Vagina (tissue), 2 donors: ENCODE measurements around the gene TTC7B. TPM values are rescaled to one million over a fixed set of nuclear protein-coding genes. Genes with fewer than 3 reads are reported as not detected.

Experiments
- DNase-seq, 2 donors: peaks; one replicate each; pipeline ENCODE4 v3.0.0-alpha.2; 2017; ENCODE audit errors: extremely low spot score in 2 of 2
- H3K27ac ChIP-seq: fragments of 200-600 bp; sonication (generic); one replicate; pipeline ENCODE4 v1.5.1; 2019
- H3K27me3 ChIP-seq: fragments of 200-600 bp; sonication (generic); one replicate; pipeline ENCODE4 v1.5.1; 2019
- H3K36me3 ChIP-seq, 2 donors: fragments of 200-600 bp; sonication (generic); one replicate each; pipeline ENCODE4 v1.5.1; 2017 to 2019
- H3K4me1 ChIP-seq: fragments of 200-600 bp; sonication (generic); one replicate; pipeline ENCODE4 v1.5.1; 2019
- H3K4me3 ChIP-seq, 2 donors: fragments of 200-600 bp; sonication (generic); 1 replicate in 1 of 2; 2 replicates in 1 of 2; pipeline ENCODE4 v1.5.1; 2016 to 2019
- H3K9me3 ChIP-seq: fragments of 200-600 bp; sonication (generic); one replicate; pipeline ENCODE4 v1.5.1; 2019
- POLR2A ChIP-seq, 2 donors: fragments of 450-650 bp; IDR thresholded peaks; one replicate each; pipeline ENCODE4 v1.6.1; 2017; ENCODE audit warnings: antibody characterized with exemption in 2 of 2, mild to moderate bottlenecking in 2 of 2, moderate library complexity in 2 of 2
- POLR2AphosphoS5 ChIP-seq, 2 donors: sonication (generic); formaldehyde crosslinking; IDR thresholded peaks; one replicate each; pipeline ENCODE4 v1.9.0; 2017; ENCODE audit warnings: antibody characterized with exemption in 2 of 2, mild to moderate bottlenecking in 2 of 2, low read depth in 1 of 2; ENCODE audit not compliant: insufficient read depth in 1 of 2
- intact Hi-C: fragments of 100-400 bp; cut with DNase I; formaldehyde crosslinking; loops from one replicate; pipeline ENCODE4 v1.15.1; 2023
- total RNA-seq: library from RNA; depleted of rRNA; stranded (reverse); fragments of >200 nt; gene quantifications from one replicate; pipeline ENCODE4 v1.2.3, GENCODE V29; 2016
- TF ChIP-seq, protein P1 (sequence below), 3 experiments: fragments of 450-650 bp in 2 of 3; fragments of 200-600 bp in 1 of 3; sonication (generic) in 1 of 3; IDR thresholded peaks; one replicate each; pipeline ENCODE4 v1.5.1; 2017 to 2019; ENCODE audit warnings: antibody characterized with exemption in 3 of 3, mild to moderate bottlenecking in 2 of 3, moderate library complexity in 2 of 3

TTC7B gene
- total RNA-seq, 1 donor from 2014 or later: 56.0 TPM

DNA sequence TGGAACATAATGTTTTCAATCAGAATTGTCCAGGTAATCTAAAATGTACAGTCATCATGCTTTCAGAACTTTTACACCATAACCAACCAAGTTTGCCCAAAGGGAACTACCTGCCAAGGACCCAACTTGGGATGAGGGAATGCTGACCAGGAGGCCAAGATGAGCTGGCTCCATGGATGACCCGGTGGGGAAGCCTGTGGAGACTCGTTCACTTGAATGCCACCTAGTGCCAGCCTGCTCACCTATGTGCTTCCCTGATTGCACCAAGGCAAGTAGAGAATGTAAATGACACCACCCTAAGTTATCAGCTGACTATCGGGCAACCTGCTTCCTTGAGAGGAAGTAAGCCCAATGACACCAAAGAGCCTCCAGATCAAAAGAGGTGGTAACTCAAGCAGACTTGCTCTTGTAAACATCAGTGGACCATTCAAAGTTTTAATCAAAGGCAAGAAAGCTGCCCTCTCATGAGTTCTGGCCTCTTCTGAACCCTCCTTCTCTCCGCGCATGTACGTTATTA, 137.3 kb downstream of the TTC7B start:
- Histone ChIP-seq H3K4me1 (peaks cover 50% of the 10 kb centered on the region), H3K27ac (no peak overlapping the region), H3K4me3 (no peak overlapping the region), H3K27me3 (no peaks in the 10 kb centered on the region), H3K9me3 (no peaks in the 10 kb centered on the region), H3K36me3 (peaks cover 0 to 8% of the 10 kb centered on the region in 2 donors)
- TF ChIP-seq POLR2AphosphoS5 (IDR thresholded peaks at IDR 0.05; ENCODE audit: insufficient read depth in 1 of 2, low read depth in 1 of 2) (no peak), POLR2A (IDR thresholded peaks at IDR 0.05) (no peak)
- TF ChIP-seq, protein P1, sequence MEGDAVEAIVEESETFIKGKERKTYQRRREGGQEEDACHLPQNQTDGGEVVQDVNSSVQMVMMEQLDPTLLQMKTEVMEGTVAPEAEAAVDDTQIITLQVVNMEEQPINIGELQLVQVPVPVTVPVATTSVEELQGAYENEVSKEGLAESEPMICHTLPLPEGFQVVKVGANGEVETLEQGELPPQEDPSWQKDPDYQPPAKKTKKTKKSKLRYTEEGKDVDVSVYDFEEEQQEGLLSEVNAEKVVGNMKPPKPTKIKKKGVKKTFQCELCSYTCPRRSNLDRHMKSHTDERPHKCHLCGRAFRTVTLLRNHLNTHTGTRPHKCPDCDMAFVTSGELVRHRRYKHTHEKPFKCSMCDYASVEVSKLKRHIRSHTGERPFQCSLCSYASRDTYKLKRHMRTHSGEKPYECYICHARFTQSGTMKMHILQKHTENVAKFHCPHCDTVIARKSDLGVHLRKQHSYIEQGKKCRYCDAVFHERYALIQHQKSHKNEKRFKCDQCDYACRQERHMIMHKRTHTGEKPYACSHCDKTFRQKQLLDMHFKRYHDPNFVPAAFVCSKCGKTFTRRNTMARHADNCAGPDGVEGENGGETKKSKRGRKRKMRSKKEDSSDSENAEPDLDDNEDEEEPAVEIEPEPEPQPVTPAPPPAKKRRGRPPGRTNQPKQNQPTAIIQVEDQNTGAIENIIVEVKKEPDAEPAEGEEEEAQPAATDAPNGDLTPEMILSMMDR (IDR thresholded peaks at IDR 0.05): no peak
- no peak for DNase-seq
- intact Hi-C loops: no loop called here

DNA sequence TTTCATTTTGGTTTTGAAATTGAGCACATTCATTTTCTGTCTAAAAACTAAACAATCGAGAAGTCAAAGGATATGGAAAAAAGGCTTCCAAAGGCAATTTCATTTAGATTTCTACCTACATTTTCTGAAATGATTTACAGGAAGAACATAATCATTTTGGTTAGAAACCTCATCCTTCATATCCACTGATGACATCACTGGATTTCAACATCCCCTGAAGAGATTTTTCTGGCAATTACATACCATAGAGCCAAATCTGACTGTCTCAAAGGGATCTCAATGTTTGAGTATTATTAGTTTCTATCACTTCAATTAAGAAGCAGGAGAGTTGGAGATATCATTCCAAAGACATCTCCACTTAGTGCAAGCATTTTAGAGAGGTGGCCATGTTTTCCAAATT, 137.8 kb downstream of the TTC7B start:
- H3K4me1 ChIP-seq: peaks cover 50% of the 10 kb centered on the region
- H3K27me3 ChIP-seq: no peaks in the 10 kb centered on the region
- TF ChIP-seq, protein P1 (IDR thresholded peaks at IDR 0.05): no peak
- TF ChIP-seq POLR2A (IDR thresholded peaks at IDR 0.05): no peak
- TF ChIP-seq POLR2AphosphoS5 (IDR thresholded peaks at IDR 0.05; ENCODE audit: insufficient read depth in 1 of 2, low read depth in 1 of 2): no peak
- intact Hi-C loops: no loop called here
- peaks cover 0 to 8% of the 10 kb centered on the region in 2 donors for H3K36me3 ChIP-seq
- H3K4me3 ChIP-seq: no peak overlapping the region
- no peak for DNase-seq
- H3K9me3 ChIP-seq: no peaks in the 10 kb centered on the region
- H3K27ac ChIP-seq: no peak overlapping the region

DNA sequence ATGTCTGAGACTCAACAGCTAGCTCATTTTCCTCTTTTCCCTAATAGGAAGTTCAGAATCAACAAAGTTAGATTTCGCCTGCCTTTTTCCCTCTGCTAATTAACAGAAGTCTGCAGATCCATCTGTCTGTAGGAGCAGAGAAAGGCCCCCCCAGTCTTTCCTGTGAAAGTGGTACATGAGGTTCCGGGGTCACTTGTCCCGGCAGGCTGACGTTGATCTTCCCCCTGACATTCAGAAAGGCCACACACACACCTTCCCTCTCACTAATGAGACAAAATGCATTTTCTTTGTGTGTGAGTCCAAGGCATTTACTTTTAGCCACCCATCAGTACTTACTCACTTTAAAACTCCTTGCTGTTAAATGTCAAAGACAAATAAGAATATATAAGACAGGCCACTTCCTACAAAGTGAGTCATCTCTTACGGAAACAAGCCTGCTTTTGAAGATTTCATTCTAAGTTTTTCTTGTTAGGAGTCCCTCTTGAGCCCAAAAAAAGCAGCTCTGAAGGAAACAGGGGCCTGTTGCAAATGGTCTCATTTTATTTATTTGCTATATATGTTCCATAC, 138.7 kb downstream of the TTC7B start:
- TF ChIP-seq POLR2A (IDR thresholded peaks at IDR 0.05) (no peak), POLR2AphosphoS5 (IDR thresholded peaks at IDR 0.05; ENCODE audit: insufficient read depth in 1 of 2, low read depth in 1 of 2) (peak in 1 of 2 donors; percentile 40)
- TF ChIP-seq, protein P1 (IDR thresholded peaks at IDR 0.05): no peak
- no peak overlapping the region for H3K4me3 ChIP-seq
- no peaks in the 10 kb centered on the region for H3K27me3 ChIP-seq
- H3K9me3 ChIP-seq: no peaks in the 10 kb centered on the region
- H3K36me3 ChIP-seq: peaks cover 0 to 8% of the 10 kb centered on the region in 2 donors
- intact Hi-C loops: no loop called here
- no peak overlapping the region for H3K27ac ChIP-seq
- H3K4me1 ChIP-seq: peaks cover 47% of the 10 kb centered on the region
- DNase-seq: no peak

DNA sequence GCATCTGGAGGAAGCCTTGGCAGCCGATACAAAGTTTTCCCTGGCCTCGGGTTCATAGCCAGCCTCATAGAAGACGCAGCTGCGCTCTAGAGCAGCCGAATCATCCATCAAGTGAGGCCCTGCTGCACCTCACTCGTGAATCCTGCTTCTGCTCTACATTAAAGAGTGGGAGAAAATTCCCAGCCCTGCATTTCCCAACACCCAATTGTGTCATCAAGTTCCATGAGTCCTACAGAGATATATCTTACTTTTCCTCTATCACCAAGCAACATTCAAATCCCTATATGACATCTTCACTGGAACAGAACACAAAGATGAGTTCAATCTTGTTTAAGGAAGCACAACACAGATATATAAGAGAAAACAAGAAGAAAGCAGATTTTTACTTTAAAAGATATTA, 139.3 kb downstream of the TTC7B start:
- no peaks in the 10 kb centered on the region for H3K9me3 ChIP-seq
- no peak overlapping the region for H3K27ac ChIP-seq
- DNase-seq: no peak
- peaks cover 42% of the 10 kb centered on the region for H3K4me1 ChIP-seq
- no peaks in the 10 kb centered on the region for H3K27me3 ChIP-seq
- TF ChIP-seq POLR2AphosphoS5 (IDR thresholded peaks at IDR 0.05; ENCODE audit: insufficient read depth in 1 of 2, low read depth in 1 of 2) (no peak), POLR2A (IDR thresholded peaks at IDR 0.05) (no peak)
- TF ChIP-seq, protein P1 (IDR thresholded peaks at IDR 0.05): no peak
- H3K36me3 ChIP-seq: peaks cover 0 to 8% of the 10 kb centered on the region in 2 donors
- H3K4me3 ChIP-seq: no peak overlapping the region
- intact Hi-C loops: no loop called here

DNA sequence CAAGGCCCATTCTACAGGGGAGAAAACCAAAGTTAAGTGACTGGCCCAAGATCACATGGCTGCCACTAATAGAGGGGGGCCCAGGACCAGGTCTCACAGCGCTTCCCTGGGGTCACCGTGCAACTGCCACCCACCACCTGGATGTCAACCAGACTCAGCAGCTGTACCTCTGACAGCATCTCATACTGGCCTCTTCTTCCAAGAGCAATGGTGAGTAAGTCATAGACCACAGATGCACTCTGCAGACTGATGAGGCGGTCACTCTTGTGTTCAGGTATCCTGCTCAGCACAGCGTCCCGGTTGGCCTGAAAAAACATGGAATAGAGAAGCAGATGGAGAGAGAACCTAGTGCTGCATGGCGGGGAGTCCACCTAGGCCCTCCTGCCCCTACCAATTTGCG, 139.9 kb downstream of the TTC7B start:
- TF ChIP-seq, protein P1 (IDR thresholded peaks at IDR 0.05): no peak
- no peak for TF ChIP-seq POLR2AphosphoS5 (IDR thresholded peaks at IDR 0.05; ENCODE audit: insufficient read depth in 1 of 2, low read depth in 1 of 2)
- no peak for TF ChIP-seq POLR2A (IDR thresholded peaks at IDR 0.05)
- Histone ChIP-seq H3K4me1 (peaks cover 42% of the 10 kb centered on the region), H3K4me3 (no peak overlapping the region), H3K27me3 (no peaks in the 10 kb centered on the region), H3K27ac (no peak overlapping the region), H3K9me3 (no peaks in the 10 kb centered on the region), H3K36me3 (peaks cover 0 to 8% of the 10 kb centered on the region in 2 donors)
- DNase-seq: no peak
- intact Hi-C loops: no loop called here
